Measurements from ENCODE around the gene PRRT4.

Gene PRRT4

GRCh38 chr7:128353189-128353588, 8.3 kb downstream of the PRRT4 start:
- H3K27me3 Mint-ChIP-seq (ENCODE audit: low read depth), result peaks cover 62% of the 10 kb centered on the region
- no peak overlapping the region for H3K27ac Mint-ChIP-seq
- H3K4me3 Mint-ChIP-seq, result peak overlapping the region; percentile 27

DNA sequence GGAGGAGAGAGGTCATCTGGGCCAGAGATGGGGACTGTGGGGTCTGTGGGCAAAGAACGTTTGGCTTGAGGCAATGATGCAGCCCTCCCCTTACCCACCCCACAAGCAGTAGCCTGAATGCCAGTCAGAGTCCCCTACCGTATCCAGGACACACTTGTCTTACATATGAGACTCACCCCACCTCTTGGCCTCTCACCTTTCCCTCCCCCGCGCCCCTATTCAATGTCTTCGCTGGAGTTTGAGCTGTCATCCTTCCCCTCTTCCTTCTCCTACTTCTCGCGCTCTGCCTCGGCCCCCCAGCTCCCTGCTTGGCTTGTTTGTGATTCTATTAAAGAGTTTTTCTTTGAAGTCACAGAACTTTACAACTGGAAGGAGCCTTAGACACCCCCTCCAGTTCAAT, 8.9 kb downstream of the PRRT4 start:
- H3K36me3 Mint-ChIP-seq (ENCODE audit: low read depth), result no peaks in the 10 kb centered on the region
- no peak for DNase-seq (ENCODE audit: low spot score)
- peaks cover 5% of the 10 kb centered on the region for H3K4me1 Mint-ChIP-seq (ENCODE audit: low read depth)
- peaks cover 61% of the 10 kb centered on the region for H3K27me3 Mint-ChIP-seq (ENCODE audit: low read depth)
- peak overlapping the region; percentile 24 for H3K4me3 Mint-ChIP-seq
- H3K9me3 Mint-ChIP-seq, result no peaks in the 10 kb centered on the region
- no peak overlapping the region for H3K27ac Mint-ChIP-seq

More at GRCh38 chr7:128353189-128353588, 8.3 kb downstream of the PRRT4 start:
- no peaks in the 10 kb centered on the region for H3K9me3 Mint-ChIP-seq
- no peaks in the 10 kb centered on the region for H3K36me3 Mint-ChIP-seq (ENCODE audit: low read depth)
- no peak for DNase-seq (ENCODE audit: low spot score)
- peaks cover 4% of the 10 kb centered on the region for H3K4me1 Mint-ChIP-seq (ENCODE audit: low read depth)

DNA sequence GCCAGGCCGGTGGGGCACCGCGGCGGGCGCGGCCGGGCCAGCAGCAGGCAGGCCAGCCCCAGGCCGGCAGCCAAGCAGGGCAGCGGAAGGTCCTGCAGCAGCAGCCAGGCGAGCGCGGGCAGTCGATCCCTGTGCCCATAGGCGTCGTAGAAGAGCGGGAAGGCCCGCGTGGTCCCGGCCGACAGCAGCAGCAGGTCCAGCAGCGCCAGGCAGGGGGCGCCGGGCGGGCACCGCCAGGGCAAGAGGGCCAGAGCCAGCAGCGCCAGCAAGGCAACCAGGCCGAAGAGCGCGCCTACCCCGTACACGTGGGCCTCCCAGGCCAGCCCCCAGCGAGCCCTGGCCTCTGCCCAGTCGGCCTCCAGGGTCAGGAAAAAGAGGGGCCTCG, 9.3 kb downstream of the PRRT4 start:
- Mint-ChIP-seq H3K27me3 (ENCODE audit: low read depth) (peaks cover 60% of the 10 kb centered on the region), H3K4me1 (ENCODE audit: low read depth) (peaks cover 7% of the 10 kb centered on the region), H3K4me3 (no peak overlapping the region), H3K36me3 (ENCODE audit: low read depth) (no peaks in the 10 kb centered on the region), H3K9me3 (no peaks in the 10 kb centered on the region), H3K27ac (no peak overlapping the region)
- peak; percentile 30 for DNase-seq (ENCODE audit: low spot score)

- Mint-ChIP-seq H3K27me3 (ENCODE audit: low read depth) (peaks cover 58% of the 10 kb centered on the region), H3K36me3 (ENCODE audit: low read depth) (no peaks in the 10 kb centered on the region), H3K9me3 (no peaks in the 10 kb centered on the region), H3K4me3 (no peak overlapping the region), H3K27ac (no peak overlapping the region), H3K4me1 (ENCODE audit: low read depth) (peaks cover 7% of the 10 kb centered on the region)
- no peak for DNase-seq (ENCODE audit: low spot score)
Measured at GRCh38 chr7:128351296-128352152, 10.0 kb downstream of the PRRT4 start.

DNA sequence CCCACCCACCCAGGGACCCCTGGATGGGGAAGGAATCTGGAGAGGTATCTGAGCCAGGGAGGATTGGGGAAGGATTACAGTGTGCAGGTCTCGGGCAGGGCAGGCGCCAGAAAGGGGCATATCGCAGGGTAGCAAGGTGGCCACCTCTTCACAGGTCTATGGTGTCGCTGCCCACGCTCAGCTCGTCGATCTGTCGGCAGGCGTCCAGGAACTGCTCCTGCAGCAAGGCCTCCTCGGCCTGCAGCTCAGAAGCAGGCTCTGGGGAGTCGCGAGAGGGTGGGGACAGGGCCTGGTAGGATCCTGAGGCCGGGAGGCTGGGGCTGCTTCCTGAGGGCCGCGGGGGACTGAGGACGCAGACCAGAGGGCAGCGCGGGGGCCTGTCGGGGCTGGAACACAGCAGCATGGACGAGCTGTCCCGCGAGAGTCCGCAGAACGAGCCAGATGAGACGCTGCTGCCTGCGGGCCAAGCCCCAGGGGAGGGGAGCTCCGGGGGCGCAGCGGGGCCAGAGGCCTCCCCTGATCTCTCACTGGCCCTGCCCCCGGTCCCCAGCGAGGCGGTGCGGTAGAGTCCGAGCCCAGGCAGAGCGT, 10.7 kb downstream of the PRRT4 start:
- DNase-seq (ENCODE audit: low spot score), result no peak
- H3K36me3 Mint-ChIP-seq (ENCODE audit: low read depth), result no peaks in the 10 kb centered on the region
- peak overlapping the region; percentile 7 for H3K4me3 Mint-ChIP-seq
- no peak overlapping the region for H3K27ac Mint-ChIP-seq
- no peaks in the 10 kb centered on the region for H3K9me3 Mint-ChIP-seq
- H3K4me1 Mint-ChIP-seq (ENCODE audit: low read depth), result peaks cover 6% of the 10 kb centered on the region
- peaks cover 57% of the 10 kb centered on the region for H3K27me3 Mint-ChIP-seq (ENCODE audit: low read depth)

DNA sequence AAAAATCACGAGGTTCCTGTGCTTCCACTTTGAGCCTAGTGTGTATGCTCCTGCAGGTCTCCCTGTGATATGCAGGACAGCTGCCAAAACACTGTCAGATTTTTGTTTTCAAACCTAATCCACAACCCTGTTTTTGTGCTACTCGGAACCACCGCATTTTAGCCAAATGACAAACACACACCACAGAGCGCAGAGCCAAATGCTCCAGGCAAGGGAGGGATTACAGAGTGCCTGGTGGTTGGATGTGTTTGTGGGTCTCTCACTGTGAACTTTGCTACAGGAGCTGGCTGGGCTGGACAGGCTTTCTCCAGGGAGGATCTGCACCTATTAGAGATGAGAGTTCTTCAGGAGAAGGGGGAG, 12.0 kb downstream of the PRRT4 start:
- no peaks in the 10 kb centered on the region for H3K36me3 Mint-ChIP-seq (ENCODE audit: low read depth)
- peaks cover 3% of the 10 kb centered on the region for H3K4me1 Mint-ChIP-seq (ENCODE audit: low read depth)
- no peak for DNase-seq (ENCODE audit: low spot score)
- H3K27me3 Mint-ChIP-seq (ENCODE audit: low read depth), result peaks cover 50% of the 10 kb centered on the region
- no peak overlapping the region for H3K4me3 Mint-ChIP-seq
- H3K27ac Mint-ChIP-seq, result no peak overlapping the region
- H3K9me3 Mint-ChIP-seq, result no peaks in the 10 kb centered on the region

GRCh38 chr7:128347647-128348097, 13.8 kb downstream of the PRRT4 start:
- Mint-ChIP-seq H3K27ac (no peak overlapping the region), H3K4me1 (ENCODE audit: low read depth) (peaks cover 10% of the 10 kb centered on the region), H3K4me3 (no peak overlapping the region), H3K36me3 (ENCODE audit: low read depth) (no peaks in the 10 kb centered on the region), H3K9me3 (no peaks in the 10 kb centered on the region), H3K27me3 (ENCODE audit: low read depth) (peaks cover 32% of the 10 kb centered on the region)
- peak; percentile 41 for DNase-seq (ENCODE audit: low spot score)

DNA sequence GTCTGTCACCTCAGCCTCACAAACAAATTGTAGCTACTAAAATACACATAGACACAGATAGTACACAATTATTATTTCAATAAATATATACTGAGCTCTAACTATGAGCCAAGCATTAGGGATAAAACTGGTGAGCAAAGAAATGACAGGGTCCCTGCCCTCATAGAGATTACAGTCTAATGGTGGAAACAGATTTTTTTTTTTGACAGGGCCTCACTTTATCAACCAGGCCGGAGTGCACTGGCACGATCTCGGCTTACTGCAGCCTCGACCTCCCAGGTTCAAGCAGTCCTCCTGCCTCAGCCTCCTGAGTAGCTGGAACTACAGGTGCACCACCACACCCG, 17.1 kb downstream of the PRRT4 start:
- H3K36me3 Mint-ChIP-seq (ENCODE audit: low read depth), result peaks cover 5% of the 10 kb centered on the region
- H3K9me3 Mint-ChIP-seq, result no peaks in the 10 kb centered on the region
- no peak overlapping the region for H3K27ac Mint-ChIP-seq
- peak overlapping the region; percentile 55 for H3K4me3 Mint-ChIP-seq
- peaks cover 15% of the 10 kb centered on the region for H3K27me3 Mint-ChIP-seq (ENCODE audit: low read depth)
- DNase-seq (ENCODE audit: low spot score), result no peak
- H3K4me1 Mint-ChIP-seq (ENCODE audit: low read depth), result peaks cover 20% of the 10 kb centered on the region

GRCh38 chr7:128343554-128344430, 17.7 kb downstream of the PRRT4 start, which contains the start of gene RBM28:
Gene RBM28 (minus strand): TSS chr7:128343908. CDS start chr7:128343793, 115 bp downstream.
- no peaks in the 10 kb centered on the region for H3K9me3 Mint-ChIP-seq
- peak; percentile 85 for DNase-seq (ENCODE audit: low spot score)
- peaks cover 6% of the 10 kb centered on the region for H3K36me3 Mint-ChIP-seq (ENCODE audit: low read depth)
- H3K27ac Mint-ChIP-seq, result peak within 1 kb of the TSS; percentile 89
- H3K4me3 Mint-ChIP-seq, result peak within 1 kb of the TSS; percentile 96
- H3K4me1 Mint-ChIP-seq (ENCODE audit: low read depth), result peaks cover 20% of the 10 kb centered on the region
- H3K27me3 Mint-ChIP-seq (ENCODE audit: low read depth), result peaks cover 9% of the 10 kb centered on the region

GRCh38 chr7:128341733-128342132, 19.8 kb downstream of the PRRT4 start:
- Mint-ChIP-seq H3K36me3 (ENCODE audit: low read depth) (peaks cover 24% of the 10 kb centered on the region), H3K9me3 (no peaks in the 10 kb centered on the region), H3K27me3 (ENCODE audit: low read depth) (no peaks in the 10 kb centered on the region), H3K4me3 (peak overlapping the region; percentile 96), H3K4me1 (ENCODE audit: low read depth) (peaks cover 18% of the 10 kb centered on the region), H3K27ac (no peak overlapping the region)
- DNase-seq (ENCODE audit: low spot score), result no peak

DNA sequence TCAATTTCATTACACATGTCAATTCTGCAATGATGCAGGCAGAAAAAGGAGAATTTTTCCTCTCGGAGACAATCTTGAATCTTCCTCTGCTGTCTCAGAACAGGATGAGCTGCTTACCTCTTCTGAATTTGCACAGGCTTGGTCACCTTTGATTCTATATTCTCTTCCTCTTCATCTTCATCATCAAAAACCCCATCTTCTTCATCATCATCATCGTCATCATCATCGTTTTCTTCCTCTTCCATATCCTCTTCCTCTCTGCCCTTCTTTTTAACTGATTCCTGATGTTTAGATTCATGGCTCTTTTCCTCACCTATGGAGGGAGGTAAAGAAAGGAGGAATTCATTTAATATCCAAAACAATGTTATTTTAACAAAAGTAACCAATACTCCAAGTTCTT, 25.8 kb downstream of the PRRT4 start:
- Mint-ChIP-seq H3K36me3 (ENCODE audit: low read depth) (peaks cover 55% of the 10 kb centered on the region), H3K27me3 (ENCODE audit: low read depth) (no peaks in the 10 kb centered on the region), H3K27ac (no peak overlapping the region), H3K9me3 (no peaks in the 10 kb centered on the region), H3K4me3 (no peak overlapping the region), H3K4me1 (ENCODE audit: low read depth) (peaks cover 3% of the 10 kb centered on the region)
- no peak for DNase-seq (ENCODE audit: low spot score)

DNA sequence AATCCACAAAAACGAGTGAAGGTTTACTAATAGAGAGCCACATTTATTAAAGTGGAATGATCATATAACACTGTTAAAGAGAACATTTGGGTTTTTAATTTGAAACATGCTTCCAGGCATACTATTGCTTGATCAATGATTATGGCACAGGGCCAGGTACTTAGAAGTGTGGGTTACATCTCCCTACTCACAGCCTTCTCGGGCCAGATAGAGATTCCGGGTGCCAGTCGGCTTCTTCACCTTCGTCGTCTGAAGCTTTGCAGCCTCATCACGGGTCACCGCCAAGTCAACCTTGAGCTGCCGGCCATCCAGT, 37.2 kb downstream of the PRRT4 start:
- no peak overlapping the region for H3K4me3 Mint-ChIP-seq
- peaks cover 22% of the 10 kb centered on the region for H3K4me1 Mint-ChIP-seq (ENCODE audit: low read depth)
- H3K36me3 Mint-ChIP-seq (ENCODE audit: low read depth), result peaks cover 43% of the 10 kb centered on the region
- no peak for DNase-seq (ENCODE audit: low spot score)
- no peak overlapping the region for H3K27ac Mint-ChIP-seq
- no peaks in the 10 kb centered on the region for H3K27me3 Mint-ChIP-seq (ENCODE audit: low read depth)
- no peaks in the 10 kb centered on the region for H3K9me3 Mint-ChIP-seq

DNA sequence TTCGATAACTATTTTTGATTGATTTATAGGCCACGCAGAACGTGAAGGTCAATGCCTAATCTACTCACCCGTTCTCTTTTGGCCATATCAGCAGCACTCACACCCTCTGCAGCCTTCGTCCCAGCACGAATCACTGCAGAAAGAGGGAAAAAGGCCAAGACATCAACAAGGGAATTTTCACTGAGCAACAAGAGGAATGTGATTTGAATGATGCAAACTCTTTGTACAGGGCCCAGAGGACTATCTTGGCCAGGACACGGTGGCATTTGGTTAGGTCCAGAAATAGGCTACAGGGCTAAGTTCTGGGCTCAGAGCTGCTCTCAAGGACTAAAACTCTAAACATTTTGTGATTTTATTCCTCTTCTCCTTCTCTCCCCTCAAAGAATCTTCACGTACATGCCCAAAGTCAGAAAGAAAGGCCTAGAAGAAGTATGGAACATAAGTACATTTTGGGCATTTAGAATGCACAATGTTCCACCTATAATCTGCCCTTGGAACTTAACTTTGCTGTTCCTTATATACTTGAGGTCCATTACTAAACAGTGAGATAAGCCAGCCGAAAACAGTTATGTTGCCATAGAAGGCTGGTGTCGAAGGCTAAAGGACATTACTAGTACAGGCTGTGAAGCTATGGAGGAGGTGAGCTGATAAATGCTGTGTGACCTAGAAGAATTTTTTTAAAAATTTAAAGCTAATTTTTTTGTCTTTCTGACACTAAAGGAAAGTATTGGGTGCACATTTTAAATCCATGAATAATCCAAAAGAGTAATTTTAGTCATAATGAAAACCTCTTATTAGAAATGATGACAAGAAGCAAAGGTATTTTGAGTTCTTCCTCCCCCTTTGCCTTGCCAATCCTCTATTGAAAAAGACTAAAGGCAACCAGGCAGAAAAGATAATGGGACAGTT, 37.8 kb downstream of the PRRT4 start:
- Mint-ChIP-seq H3K4me1 (ENCODE audit: low read depth) (peaks cover 25% of the 10 kb centered on the region), H3K4me3 (no peak overlapping the region), H3K36me3 (ENCODE audit: low read depth) (peaks cover 47% of the 10 kb centered on the region), H3K27me3 (ENCODE audit: low read depth) (no peaks in the 10 kb centered on the region), H3K9me3 (no peaks in the 10 kb centered on the region), H3K27ac (no peak overlapping the region)
- no peak for DNase-seq (ENCODE audit: low spot score)
